ENCODE results near the gene CNN2.

- TF ChIP-seq, protein P1, sequence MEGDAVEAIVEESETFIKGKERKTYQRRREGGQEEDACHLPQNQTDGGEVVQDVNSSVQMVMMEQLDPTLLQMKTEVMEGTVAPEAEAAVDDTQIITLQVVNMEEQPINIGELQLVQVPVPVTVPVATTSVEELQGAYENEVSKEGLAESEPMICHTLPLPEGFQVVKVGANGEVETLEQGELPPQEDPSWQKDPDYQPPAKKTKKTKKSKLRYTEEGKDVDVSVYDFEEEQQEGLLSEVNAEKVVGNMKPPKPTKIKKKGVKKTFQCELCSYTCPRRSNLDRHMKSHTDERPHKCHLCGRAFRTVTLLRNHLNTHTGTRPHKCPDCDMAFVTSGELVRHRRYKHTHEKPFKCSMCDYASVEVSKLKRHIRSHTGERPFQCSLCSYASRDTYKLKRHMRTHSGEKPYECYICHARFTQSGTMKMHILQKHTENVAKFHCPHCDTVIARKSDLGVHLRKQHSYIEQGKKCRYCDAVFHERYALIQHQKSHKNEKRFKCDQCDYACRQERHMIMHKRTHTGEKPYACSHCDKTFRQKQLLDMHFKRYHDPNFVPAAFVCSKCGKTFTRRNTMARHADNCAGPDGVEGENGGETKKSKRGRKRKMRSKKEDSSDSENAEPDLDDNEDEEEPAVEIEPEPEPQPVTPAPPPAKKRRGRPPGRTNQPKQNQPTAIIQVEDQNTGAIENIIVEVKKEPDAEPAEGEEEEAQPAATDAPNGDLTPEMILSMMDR (conservative IDR thresholded peaks at IDR 0.05): no peak
- TF ChIP-seq ZFX (IDR thresholded peaks at IDR 0.05): no peak
Observed at GRCh38 chr19:1012334-1012733, 14.1 kb upstream of the CNN2 start.
